Measurements from ENCODE around the gene GRAMD1C.

DNA sequence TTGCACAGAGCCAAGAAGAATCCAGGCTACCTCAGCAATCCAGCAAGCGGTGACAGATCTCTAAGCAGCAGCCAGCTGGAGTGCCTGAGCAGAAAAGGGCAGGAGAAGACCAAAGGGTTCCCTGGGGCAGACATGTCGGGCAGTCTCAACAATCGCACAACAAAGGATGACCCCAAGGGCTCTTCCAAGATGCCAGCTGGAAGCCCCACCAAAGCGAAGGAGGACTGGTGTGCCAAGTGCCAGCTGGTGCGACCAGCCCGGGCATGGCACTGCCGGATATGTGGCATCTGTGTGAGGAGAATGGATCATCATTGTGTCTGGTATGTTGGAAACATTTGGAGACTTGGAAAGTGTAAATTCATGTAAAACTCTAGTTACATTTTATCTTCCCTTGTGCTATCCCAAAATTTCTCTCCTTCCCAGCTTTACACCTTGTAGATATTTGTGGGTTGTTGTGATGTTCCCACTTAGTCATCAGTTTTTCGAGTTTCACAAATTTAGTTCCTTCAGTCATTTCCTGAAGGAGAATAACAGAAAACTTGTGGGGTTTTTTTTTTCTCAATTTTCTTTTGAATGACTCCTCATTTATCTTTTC, 115.6 kb downstream of the GRAMD1C start:
- TF ChIP-seq, protein P1, sequence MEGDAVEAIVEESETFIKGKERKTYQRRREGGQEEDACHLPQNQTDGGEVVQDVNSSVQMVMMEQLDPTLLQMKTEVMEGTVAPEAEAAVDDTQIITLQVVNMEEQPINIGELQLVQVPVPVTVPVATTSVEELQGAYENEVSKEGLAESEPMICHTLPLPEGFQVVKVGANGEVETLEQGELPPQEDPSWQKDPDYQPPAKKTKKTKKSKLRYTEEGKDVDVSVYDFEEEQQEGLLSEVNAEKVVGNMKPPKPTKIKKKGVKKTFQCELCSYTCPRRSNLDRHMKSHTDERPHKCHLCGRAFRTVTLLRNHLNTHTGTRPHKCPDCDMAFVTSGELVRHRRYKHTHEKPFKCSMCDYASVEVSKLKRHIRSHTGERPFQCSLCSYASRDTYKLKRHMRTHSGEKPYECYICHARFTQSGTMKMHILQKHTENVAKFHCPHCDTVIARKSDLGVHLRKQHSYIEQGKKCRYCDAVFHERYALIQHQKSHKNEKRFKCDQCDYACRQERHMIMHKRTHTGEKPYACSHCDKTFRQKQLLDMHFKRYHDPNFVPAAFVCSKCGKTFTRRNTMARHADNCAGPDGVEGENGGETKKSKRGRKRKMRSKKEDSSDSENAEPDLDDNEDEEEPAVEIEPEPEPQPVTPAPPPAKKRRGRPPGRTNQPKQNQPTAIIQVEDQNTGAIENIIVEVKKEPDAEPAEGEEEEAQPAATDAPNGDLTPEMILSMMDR (IDR thresholded peaks at IDR 0.05), result no peak
- no peak for TF ChIP-seq EP300 (IDR thresholded peaks at IDR 0.05)

All from ovary (tissue), 3 donors.